ENCODE results near the gene SIGLEC10.

Gene SIGLEC10

GRCh38 chr19:51396175-51396574, 21.3 kb downstream of the SIGLEC10 start:
- DNase-seq (ENCODE audit: low read depth in 3 of 3): no peak

GRCh38 chr19:51394050-51394836, 23.2 kb downstream of the SIGLEC10 start:
- peak; percentile 57 to 80 (median 79) for DNase-seq (ENCODE audit: low read depth in 3 of 3)

- no peak for DNase-seq (ENCODE audit: low read depth in 3 of 3)
These were observed 24.7 kb downstream of the SIGLEC10 start for GRCh38 chr19:51392701-51393100.

GRCh38 chr19:51391073-51391611, 26.3 kb downstream of the SIGLEC10 start:
- DNase-seq (ENCODE audit: low read depth in 3 of 3): no peak

- no peak for DNase-seq (ENCODE audit: low read depth in 3 of 3)
These were observed 28.3 kb downstream of the SIGLEC10 start for GRCh38 chr19:51389143-51389542.

- DNase-seq (ENCODE audit: low read depth in 3 of 3): no peak
These were observed 29.5 kb downstream of the SIGLEC10 start, which contains the start of gene LIM2 for GRCh38 chr19:51387924-51388389. LIM2 (minus strand) TSS chr19:51387974; CDS start chr19:51387443, 531 bp downstream.

GRCh38 chr19:51386882-51387520, 30.4 kb downstream of the SIGLEC10 start:
- no peak for DNase-seq (ENCODE audit: low read depth in 3 of 3)

GRCh38 chr19:51382004-51382403, 35.4 kb downstream of the SIGLEC10 start:
- no peak for DNase-seq (ENCODE audit: low read depth in 3 of 3)

GRCh38 chr19:51380379-51380778, 37.1 kb downstream of the SIGLEC10 start:
- DNase-seq (ENCODE audit: low read depth in 3 of 3): no peak

- no peak for DNase-seq (ENCODE audit: low read depth in 3 of 3)
These were observed 40.0 kb downstream of the SIGLEC10 start for GRCh38 chr19:51377422-51377821.

- DNase-seq (ENCODE audit: low read depth in 3 of 3): no peak
These were observed 41.8 kb downstream of the SIGLEC10 start for GRCh38 chr19:51375504-51376221.

- DNase-seq (ENCODE audit: low read depth in 3 of 3): peak; percentile 33 to 68 (median 54)
These were observed 44.6 kb downstream of the SIGLEC10 start, which contains the start of gene NKG7 for GRCh38 chr19:51372649-51373504. NKG7 (minus strand) TSS chr19:51372654; CDS start chr19:51372535, 119 bp downstream.

GRCh38 chr19:51372021-51372648, 45.3 kb downstream of the SIGLEC10 start:
- DNase-seq (ENCODE audit: low read depth in 3 of 3): no peak

GRCh38 chr19:51371186-51371690, 46.2 kb downstream of the SIGLEC10 start:
- no peak for DNase-seq (ENCODE audit: low read depth in 3 of 3)

GRCh38 chr19:51370230-51370629, 47.2 kb downstream of the SIGLEC10 start:
- DNase-seq (ENCODE audit: low read depth in 3 of 3): no peak

GRCh38 chr19:51368366-51369282, 48.8 kb downstream of the SIGLEC10 start, which contains the start of gene CLDND2:
CLDND2 (minus strand) TSS chr19:51369003; CDS start chr19:51368577, 426 bp downstream.
- DNase-seq (ENCODE audit: low read depth in 3 of 3): no peak

GRCh38 chr19:51367565-51368365, 49.7 kb downstream of the SIGLEC10 start:
- DNase-seq (ENCODE audit: low read depth in 3 of 3): peak; percentile 93 to 98 (median 94)

- peak in 1 of 3 experiments; percentile 31 for DNase-seq (ENCODE audit: low read depth in 3 of 3)
These were observed 50.2 kb downstream of the SIGLEC10 start for GRCh38 chr19:51367255-51367564.

Measured in stimulated activated CD4-positive, alpha-beta T cell treated with anti-CD3 and anti-CD28 coated beads, TNF-alpha, amount 100 ng/mL, for 4 hours (primary cell).